SK-N-SH (cell line): ENCODE measurements around the gene IAH1. TPM values are rescaled to one million over a fixed set of nuclear protein-coding genes. Genes with fewer than 3 reads are reported as not detected.

Experiments
- CTCF ChIA-PET: fragments of 300-600, 350-600 bp; formaldehyde crosslinking; extraction: SDS; loops from one replicate; lab custom pipeline; 2021; lab: Yijun Ruan, JAX
- POLR2A ChIA-PET: fragments of 350-600 bp; sonication (Branson Sonifier 250); formaldehyde crosslinking; extraction: SDS; loops from one replicate; lab custom pipeline; 2020; ENCODE audit warnings: antibody characterized with exemption, inconsistent platforms; lab: Yijun Ruan, JAX
- DNase-seq: peaks from one replicate; pipeline ENCODE4 v3.0.0; 2012
- H2AFZ ChIP-seq: fragments of 200-600 bp; sonication (generic); 2 replicates; pipeline ENCODE4 v1.8.1; 2016; ENCODE audit warnings: antibody characterized with exemption, mild to moderate bottlenecking, low read depth
- H3F3A ChIP-seq: fragments of 200-600 bp; sonication (generic); replicated peaks from 2 replicates; pipeline ENCODE3; 2016; ENCODE audit warnings: antibody characterized with exemption, mild to moderate bottlenecking; ENCODE audit not compliant: insufficient read depth
- H3K27ac ChIP-seq, 2 experiments: fragments of 200-500 bp in 1 of 2; fragments of 200-600 bp in 1 of 2; sonication (Bioruptor generic) in 1 of 2; sonication (generic), shearing (Covaris generic) in 1 of 2; 2 replicates each; pipeline versions ENCODE4 v1.5.1 to v1.6.1; 2014 to 2016; ENCODE audit warnings: low read depth in 2 of 2, inconsistent platforms in 1 of 2, low read length in 1 of 2, mild to moderate bottlenecking in 1 of 2, mixed read lengths in 1 of 2
- H3K27me3 ChIP-seq: fragments of 200-600 bp; sonication (generic), shearing (Covaris generic); 2 replicates; pipeline ENCODE4 v1.6.1; 2016; ENCODE audit warnings: mixed run types; ENCODE audit not compliant: insufficient read depth
- H3K36me3 ChIP-seq, 2 experiments: fragments of 200-500 bp in 1 of 2; fragments of 200-600 bp in 1 of 2; sonication (Bioruptor generic) in 1 of 2; sonication (generic) in 1 of 2; replicated peaks in 1 of 2; 2 replicates each; pipeline versions ENCODE3 to v1.5.1; 2014 to 2016; ENCODE audit warnings: low read length in 1 of 2, mild to moderate bottlenecking in 1 of 2; ENCODE audit not compliant: insufficient read depth in 2 of 2, control insufficient read depth in 1 of 2
- H3K4me1 ChIP-seq, 2 experiments: fragments of 200-500 bp in 1 of 2; fragments of 200-600 bp in 1 of 2; sonication (Bioruptor generic) in 1 of 2; sonication (generic), shearing (Covaris generic) in 1 of 2; 2 replicates each; pipeline versions ENCODE4 v1.5.1 to v1.6.1; 2014 to 2016; ENCODE audit warnings: low read depth in 1 of 2, low read length in 1 of 2, mixed run types in 1 of 2; ENCODE audit not compliant: insufficient read depth in 2 of 2, control insufficient read depth in 1 of 2
- H3K4me2 ChIP-seq: fragments of 200-600 bp; sonication (generic), shearing (Covaris generic); 2 replicates; pipeline ENCODE4 v1.6.1; 2017; ENCODE audit warnings: mixed run types
- H3K4me3 ChIP-seq, 2 experiments: fragments of 200-500 bp in 1 of 2; fragments of 200-600 bp in 1 of 2; sonication (Bioruptor generic) in 1 of 2; sonication (generic), shearing (Covaris generic) in 1 of 2; 2 replicates each; pipeline versions ENCODE4 v1.5.1 to v1.8.1; 2014 to 2016; ENCODE audit warnings: low read depth in 2 of 2, inconsistent platforms in 1 of 2, low read length in 1 of 2, mild to moderate bottlenecking in 1 of 2, mixed read lengths in 1 of 2, moderate library complexity in 1 of 2
- H3K79me2 ChIP-seq: fragments of 200-600 bp; sonication (generic); 2 replicates; pipeline ENCODE4 v1.8.1; 2017; ENCODE audit warnings: mild to moderate bottlenecking; ENCODE audit not compliant: insufficient read depth
- H3K9ac ChIP-seq: fragments of 200-600 bp; sonication (generic); 2 replicates; pipeline ENCODE4 v1.6.1; 2017; ENCODE audit warnings: mixed run types
- H3K9me2 ChIP-seq: fragments of 200-600 bp; sonication (generic); 2 replicates; pipeline ENCODE4 v1.6.1; 2017; ENCODE audit warnings: mixed run types
- H3K9me3 ChIP-seq: fragments of 200-600 bp; sonication (generic); 2 replicates; pipeline ENCODE4 v1.6.1; 2017; ENCODE audit warnings: mixed run types, mild to moderate bottlenecking, moderate library complexity
- H4K20me1 ChIP-seq: fragments of 200-600 bp; sonication (generic); 2 replicates; pipeline ENCODE4 v1.6.1; 2017; ENCODE audit warnings: mild to moderate bottlenecking, mixed run types; ENCODE audit not compliant: insufficient read depth
- ELF1 ChIP-seq: IDR thresholded peaks from 2 replicates; pipeline ENCODE4 v1.4.0; 2012
- EP300 ChIP-seq, 2 experiments: IDR thresholded peaks; 2 replicates each; pipeline versions ENCODE4 v1.4.0 to v1.6.1; 2012; ENCODE audit warnings: borderline replicate concordance in 1 of 2, low read depth in 1 of 2, low read length in 1 of 2
- EZH2phosphoT487 ChIP-seq: fragments of 200-600 bp; sonication (generic); IDR thresholded peaks from 2 replicates; pipeline ENCODE4 v1.6.1; 2017; ENCODE audit warnings: low read depth, mixed run types, mild to moderate bottlenecking, antibody characterized with exemption, moderate library complexity, borderline replicate concordance
- FOXJ3 ChIP-seq: sonication (generic); formaldehyde crosslinking; IDR thresholded peaks from 2 replicates; pipeline ENCODE4 v1.5.1; 2020; ENCODE audit warnings: mild to moderate bottlenecking, missing genetic modification reagents
- FOXM1 ChIP-seq: IDR thresholded peaks from 2 replicates; pipeline ENCODE4 v1.4.0; 2012; ENCODE audit warnings: low read depth, mild to moderate bottlenecking
- GABPA ChIP-seq: IDR thresholded peaks from 2 replicates; pipeline ENCODE4 v1.4.0; 2012; ENCODE audit warnings: low read depth, mild to moderate bottlenecking
- GATA2 ChIP-seq: sonication (generic); formaldehyde crosslinking; IDR thresholded peaks from 2 replicates; pipeline ENCODE4 v1.5.0; 2020; ENCODE audit warnings: mild to moderate bottlenecking, missing genetic modification reagents
- JUND ChIP-seq: IDR thresholded peaks from 2 replicates; pipeline ENCODE4 v1.4.0; 2012
- MEF2A ChIP-seq: IDR thresholded peaks from 2 replicates; pipeline ENCODE4 v1.4.0; 2012; ENCODE audit warnings: low read depth, borderline replicate concordance
- NFIC ChIP-seq: IDR thresholded peaks from 2 replicates; pipeline ENCODE4 v1.4.0; 2012; ENCODE audit warnings: borderline replicate concordance
- PBX3 ChIP-seq: IDR thresholded peaks from 2 replicates; pipeline ENCODE4; 2012
- POLR2AphosphoS5 ChIP-seq: IDR thresholded peaks from 2 replicates; pipeline ENCODE4 v1.6.1; 2012; ENCODE audit warnings: low read depth, low read length
- RCOR1 ChIP-seq: fragments of 150-350 bp; IDR thresholded peaks from 2 replicates; pipeline ENCODE4 v1.6.1; 2017; ENCODE audit warnings: antibody characterized with exemption, low read length
- RFX5 ChIP-seq: IDR thresholded peaks from 2 replicates; pipeline ENCODE4 v1.6.1; 2012; ENCODE audit warnings: mild to moderate bottlenecking, improper control_type of control experiment, low read length
- RXRA ChIP-seq: IDR thresholded peaks from 2 replicates; pipeline ENCODE4 v1.4.0; 2012; ENCODE audit warnings: low read depth, mild to moderate bottlenecking, borderline replicate concordance
- SIN3A ChIP-seq: IDR thresholded peaks from 2 replicates; pipeline ENCODE4 v1.6.1; 2012; ENCODE audit warnings: low read depth, mild to moderate bottlenecking, low read length, moderate library complexity, borderline replicate concordance
- TCF12 ChIP-seq: IDR thresholded peaks from 2 replicates; pipeline ENCODE4 v1.4.0; 2012
- WGBS: methylation state at CpG from one replicate; pipeline ENCODE4 v1.1.6; 2017; ENCODE audit warnings: low lambda C conversion rate; 5-methylcytosine and 5-hydroxymethylcytosine counted together
- polyA plus RNA-seq, 3 experiments: library from polyadenylated mRNA; depleted of rRNA; stranded (reverse); fragments of >200 nt; gene quantifications; 2 replicates each; pipeline ENCODE4 v1.2.3, GENCODE V29; 2012

Gene IAH1
- polyA plus RNA-seq, 1 of the 3 experiments (the other 2 are of a cell fraction) = 115 TPM

- H3F3A ChIP-seq = peaks cover 5% of the 10 kb centered on the region
- no peak overlapping the region for H3K9ac ChIP-seq
- CTCF ChIA-PET = no interaction called here
- no peak overlapping the region for H2AFZ ChIP-seq
- no peaks in the 10 kb centered on the region for H3K9me3 ChIP-seq
- H3K4me1 ChIP-seq = peaks cover 0 to 8% of the 10 kb centered on the region in 2 experiments; a peak in 1 of 4 replicates
- H3K27me3 ChIP-seq = no peaks in the 10 kb centered on the region
- H3K4me3 ChIP-seq = no peak overlapping the region
- TF ChIP-seq TCF12 (no peak), EP300 (IDR thresholded peaks at IDR 0.05; ENCODE audit: borderline replicate concordance in 1 of 2, low read depth in 1 of 2, low read length in 1 of 2) (no peak), POLR2AphosphoS5 (no peak), RFX5 (no peak), MEF2A (no peak), GATA2 (CRISPR knock-in tag) (no peak), GABPA (no peak), NFIC (no peak), PBX3 (no peak)
- H3K27ac ChIP-seq = no peak overlapping the region
- no peaks in the 10 kb centered on the region for H3K79me2 ChIP-seq
- POLR2A ChIA-PET = no interaction called here
- H4K20me1 ChIP-seq = no peaks in the 10 kb centered on the region
- DNase-seq = no peak
- H3K4me2 ChIP-seq = no peak overlapping the region
- H3K9me2 ChIP-seq = no peaks in the 10 kb centered on the region
- H3K36me3 ChIP-seq = peaks cover 47 to 73% of the 10 kb centered on the region in 2 experiments
- WGBS = 94% methylated on average over 7 of the region's 7 CpGs
Observed at GRCh38 chr2:9445089-9445488, 29.3 kb upstream of the IAH1 start.

GRCh38 chr2:9451231-9451630 lies 23.1 kb upstream of the IAH1 start:
- Histone ChIP-seq H3K9me2 (no peaks in the 10 kb centered on the region), H2AFZ (no peak overlapping the region), H4K20me1 (no peaks in the 10 kb centered on the region), H3K79me2 (no peaks in the 10 kb centered on the region), H3K27me3 (no peaks in the 10 kb centered on the region), H3K9ac (no peak overlapping the region), H3K4me2 (no peak overlapping the region), H3K27ac (no peak overlapping the region), H3K4me3 (no peak overlapping the region), H3F3A (peaks cover 5% of the 10 kb centered on the region), H3K36me3 (peaks cover 36 to 69% of the 10 kb centered on the region in 2 experiments), H3K4me1 (no peaks in the 10 kb centered on the region), H3K9me3 (no peaks in the 10 kb centered on the region)
- DNase-seq = no peak
- ChIA-PET CTCF (interaction anchor here (0.7 to 1.2 kb wide), 2 partner anchors 10 to 16 kb away, joined by 3 read pairs; no protein-coding TSS in a partner anchor), POLR2A (no interaction called here)
- TF ChIP-seq GATA2 (CRISPR knock-in tag) (no peak), NFIC (no peak), FOXM1 (no peak), JUND (no peak), MEF2A (no peak), FOXJ3 (CRISPR knock-in tag) (no peak), RXRA (no peak), ELF1 (no peak), PBX3 (no peak), RCOR1 (no peak), EZH2phosphoT487 (no peak), SIN3A (no peak), RFX5 (no peak)
- WGBS = 94% methylated on average over 1 of the region's 1 CpG
